M059J (cell line): ENCODE results near the gene CCDC77. TPM values are rescaled to one million over a fixed set of nuclear protein-coding genes. Genes with fewer than 3 reads are reported as not detected.

ENCODE experiments used
- DNase-seq: peaks from one replicate; pipeline ENCODE4 v3.0.0-alpha.2; 2012; ENCODE audit warnings: low read depth
- total RNA-seq: library from RNA; depleted of rRNA; stranded (reverse); fragments of >200 nt; shearing (Covaris generic); gene quantifications from 2 replicates; pipeline ENCODE4 v1.2.3, GENCODE V29; 2014; rRNA removed

Gene CCDC77
- total RNA-seq, 1 experiment from 2014 or later = 22.4 TPM

DNA sequence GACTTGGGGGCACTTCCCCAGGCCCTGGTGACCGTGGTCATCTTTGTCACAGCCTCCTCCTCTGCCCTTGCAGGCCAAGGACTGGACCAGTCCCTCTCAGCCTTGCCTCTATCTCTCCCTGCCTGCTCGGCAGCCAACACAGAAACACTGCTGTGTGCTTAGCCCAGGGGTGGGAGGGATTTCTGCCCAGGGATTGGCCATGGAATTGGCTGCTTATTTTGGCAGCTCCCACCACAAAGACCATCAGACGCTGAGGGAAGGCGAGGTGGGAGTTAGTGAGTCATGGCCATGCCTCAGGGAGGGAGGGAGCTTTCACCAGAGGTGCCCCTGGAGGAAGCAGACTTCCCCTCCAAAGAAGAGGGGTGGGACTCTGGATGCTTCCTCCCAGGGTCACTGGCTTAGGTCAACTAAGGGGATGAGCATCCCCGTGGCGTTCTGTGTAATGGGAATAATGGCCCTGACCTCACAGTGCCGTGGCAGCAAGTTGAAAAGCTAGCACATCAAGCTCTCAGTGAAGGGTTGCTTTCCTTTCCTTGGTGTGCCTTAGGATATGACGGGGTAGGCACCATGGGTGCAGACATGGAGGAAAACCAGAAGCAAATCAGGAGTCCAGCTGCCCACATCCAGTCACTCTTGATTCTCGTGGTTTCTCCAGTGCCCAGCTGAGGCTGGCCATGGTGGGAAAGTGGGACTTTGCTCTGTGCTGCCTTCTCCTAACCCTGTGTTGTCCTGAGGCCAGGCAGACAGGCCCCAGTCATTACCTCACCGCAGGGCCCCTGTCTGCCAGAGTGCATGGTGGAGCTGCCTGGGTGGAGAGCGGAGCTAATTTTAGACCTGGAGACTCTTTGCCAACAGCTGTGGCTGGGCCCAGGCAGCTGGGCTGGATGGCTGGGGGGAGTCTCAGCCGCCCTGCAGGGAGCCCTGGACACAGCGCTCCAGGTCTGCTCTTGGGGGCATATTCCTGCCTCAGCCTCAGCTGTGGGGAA, 79.7 kb downstream of the CCDC77 start:
- no peak for DNase-seq

- no peak for DNase-seq
Measured at GRCh38 chr12:482061-482460, 80.6 kb downstream of the CCDC77 start.

DNA sequence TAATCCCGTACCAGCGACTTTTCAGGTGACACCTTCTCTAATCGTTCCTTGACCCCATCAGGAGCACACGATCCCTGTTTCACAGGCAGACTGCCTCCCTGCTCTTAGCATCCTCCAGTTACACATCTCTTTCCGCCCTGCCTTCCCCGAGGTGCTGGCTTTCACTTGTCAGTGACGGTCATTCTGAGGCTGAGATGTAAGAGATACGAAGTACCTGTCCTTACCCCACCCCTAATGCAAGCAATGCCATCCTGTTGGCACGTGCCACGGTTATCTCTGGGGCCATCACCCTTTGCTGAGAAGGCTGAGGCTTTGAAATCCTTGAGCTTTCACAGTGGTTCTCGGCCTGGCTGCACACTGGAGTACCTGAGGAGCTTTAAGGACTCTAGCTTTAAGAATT, 82.7 kb downstream of the CCDC77 start:
- DNase-seq = no peak

GRCh38 chr12:490260-490659, 88.8 kb downstream of the CCDC77 start:
- no peak for DNase-seq

Other genes starting within 250 kb of the CCDC77 start
- gene SLC6A12, start 187.5 kb upstream of the CCDC77 start, total RNA-seq = not detected in 2 replicates
- gene SLC6A13, start 138.8 kb upstream of the CCDC77 start, total RNA-seq = not detected in 2 replicates
- gene KDM5A, start 12.3 kb upstream of the CCDC77 start, total RNA-seq = 33.8 and 40.3 TPM in 2 replicates
- gene B4GALNT3, start 58.3 kb downstream of the CCDC77 start, total RNA-seq = 0.05 and 1.8 TPM in 2 replicates